Mucosa of stomach (tissue), 1 donor: ENCODE measurements around the gene MYO7A.

Source experiments
- H3K27me3 ChIP-seq: one replicate; pipeline ENCODE4 v1.7.0; 2013; ENCODE audit warnings: mild to moderate bottlenecking, low read length; ENCODE audit not compliant: control insufficient read depth, insufficient read depth
- H3K36me3 ChIP-seq: one replicate; pipeline ENCODE4 v1.7.0; 2013; ENCODE audit warnings: low read length; ENCODE audit not compliant: control insufficient read depth, insufficient read depth
- H3K4me1 ChIP-seq: one replicate; pipeline ENCODE4 v1.7.0; 2013; ENCODE audit warnings: mild to moderate bottlenecking, low read length; ENCODE audit not compliant: control insufficient read depth, insufficient read depth
- H3K4me3 ChIP-seq: one replicate; pipeline ENCODE4 v1.7.0; 2013; ENCODE audit warnings: low read length
- H3K9ac ChIP-seq: one replicate; pipeline ENCODE4 v1.7.0; 2013; ENCODE audit warnings: mild to moderate bottlenecking, low read length, moderate library complexity
- H3K9me3 ChIP-seq: one replicate; pipeline ENCODE4 v1.7.0; 2013; ENCODE audit warnings: mild to moderate bottlenecking, low read length, moderate library complexity; ENCODE audit not compliant: control insufficient read depth
- donor health status: Pancreatic carcinoma.

Gene MYO7A

DNA sequence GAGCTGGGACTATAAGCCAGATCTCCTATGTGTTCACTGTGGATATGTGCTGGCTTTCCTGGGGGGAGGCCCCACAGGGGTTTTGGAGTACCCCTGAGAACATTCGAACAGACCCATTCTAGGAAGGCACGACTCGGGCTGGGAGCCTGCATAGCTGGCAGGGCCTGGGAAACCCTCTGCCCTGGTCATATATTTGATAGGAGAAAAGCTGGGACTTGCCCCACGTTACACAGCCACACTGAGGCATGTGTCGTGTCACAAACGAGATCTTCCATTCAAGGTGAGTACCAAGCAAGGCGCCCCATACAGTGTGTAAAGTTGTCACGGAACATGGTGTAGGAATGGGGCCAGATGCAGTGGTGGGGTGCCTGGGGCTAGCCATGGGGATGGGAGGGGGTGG is 11.2 kb downstream of the MYO7A start:
- Histone ChIP-seq H3K36me3 (no peaks in the 10 kb centered on the region), H3K4me3 (no peak overlapping the region), H3K9me3 (no peaks in the 10 kb centered on the region), H3K9ac (no peak overlapping the region), H3K27me3 (peaks cover 3% of the 10 kb centered on the region), H3K4me1 (peaks cover 27% of the 10 kb centered on the region)

DNA sequence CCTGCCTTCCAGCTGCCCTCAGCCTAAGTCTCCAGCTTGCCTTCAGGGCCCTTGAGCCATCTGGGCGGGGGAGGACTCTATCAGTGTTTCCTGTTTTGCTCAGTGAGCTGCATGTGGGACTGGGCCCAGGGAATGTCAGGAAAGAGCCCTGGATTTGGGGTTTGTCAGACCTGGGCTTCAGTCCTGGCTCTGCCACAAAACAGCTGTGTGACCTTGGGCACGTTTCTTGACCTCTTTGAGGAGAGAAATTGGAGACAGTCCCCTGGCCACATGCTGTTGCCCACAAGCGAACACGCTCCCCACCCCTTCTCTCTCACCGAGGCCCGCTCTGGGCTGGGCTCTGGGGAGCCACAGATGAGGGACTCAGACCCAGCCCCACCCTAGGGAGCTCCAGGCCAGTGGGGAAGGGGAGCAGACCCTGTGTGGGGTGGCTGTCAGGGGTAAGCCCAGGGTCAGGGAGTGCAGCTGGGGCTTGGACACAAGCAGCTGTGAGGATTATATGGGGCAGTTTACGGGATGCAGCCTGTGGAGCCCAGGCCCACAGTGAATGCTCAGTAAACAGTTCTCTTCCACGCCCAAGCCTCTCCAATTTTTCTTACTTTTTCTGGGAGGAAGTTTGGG is 12.3 kb downstream of the MYO7A start:
- no peak overlapping the region for H3K4me3 ChIP-seq
- H3K9ac ChIP-seq, result no peak overlapping the region
- H3K9me3 ChIP-seq, result no peaks in the 10 kb centered on the region
- no peaks in the 10 kb centered on the region for H3K36me3 ChIP-seq
- peaks cover 3% of the 10 kb centered on the region for H3K27me3 ChIP-seq
- H3K4me1 ChIP-seq, result peaks cover 39% of the 10 kb centered on the region

DNA sequence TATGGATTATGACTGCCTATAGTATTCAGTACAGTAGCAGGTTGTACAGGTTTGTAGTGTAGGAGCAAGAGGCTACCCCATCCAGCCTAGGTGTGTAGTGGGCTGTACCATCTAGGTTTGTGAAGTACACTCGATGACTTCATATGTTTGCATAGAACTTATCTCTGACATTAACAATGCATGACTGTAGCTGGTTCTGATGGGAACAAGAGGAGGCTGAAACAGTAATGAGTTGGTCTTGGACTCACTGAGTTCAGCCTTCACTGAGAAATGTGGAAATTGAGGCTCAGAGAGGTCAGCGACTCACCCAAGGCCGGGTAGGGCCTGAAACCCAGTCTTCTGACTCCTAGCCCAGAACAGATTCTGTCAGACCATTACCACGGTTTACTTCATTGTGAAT is 13.0 kb downstream of the MYO7A start:
- H3K9me3 ChIP-seq, result no peaks in the 10 kb centered on the region
- peaks cover 3% of the 10 kb centered on the region for H3K27me3 ChIP-seq
- no peak overlapping the region for H3K4me3 ChIP-seq
- H3K4me1 ChIP-seq, result peaks cover 41% of the 10 kb centered on the region
- no peak overlapping the region for H3K9ac ChIP-seq
- no peaks in the 10 kb centered on the region for H3K36me3 ChIP-seq

DNA sequence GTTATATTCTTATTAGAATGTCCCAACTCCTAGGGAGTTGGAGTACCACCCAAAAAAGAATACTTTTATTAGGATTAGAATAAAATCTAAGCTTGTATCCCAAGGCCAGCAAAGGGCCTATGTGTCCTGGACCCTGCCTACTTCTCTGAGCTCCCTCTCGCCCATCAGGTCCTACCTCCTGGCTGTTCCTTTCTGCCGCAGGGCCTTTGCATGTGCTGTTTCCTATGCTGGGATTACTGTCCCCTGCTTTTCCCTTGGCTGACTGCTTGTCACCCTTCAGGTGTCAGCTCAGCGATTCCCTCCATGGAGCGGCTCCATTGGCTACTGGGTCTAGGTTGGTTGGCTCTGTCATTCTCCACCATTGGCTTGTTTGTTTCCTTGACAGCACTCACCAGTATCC is 13.4 kb downstream of the MYO7A start:
- Histone ChIP-seq H3K36me3 (no peaks in the 10 kb centered on the region), H3K4me3 (no peak overlapping the region)

DNA sequence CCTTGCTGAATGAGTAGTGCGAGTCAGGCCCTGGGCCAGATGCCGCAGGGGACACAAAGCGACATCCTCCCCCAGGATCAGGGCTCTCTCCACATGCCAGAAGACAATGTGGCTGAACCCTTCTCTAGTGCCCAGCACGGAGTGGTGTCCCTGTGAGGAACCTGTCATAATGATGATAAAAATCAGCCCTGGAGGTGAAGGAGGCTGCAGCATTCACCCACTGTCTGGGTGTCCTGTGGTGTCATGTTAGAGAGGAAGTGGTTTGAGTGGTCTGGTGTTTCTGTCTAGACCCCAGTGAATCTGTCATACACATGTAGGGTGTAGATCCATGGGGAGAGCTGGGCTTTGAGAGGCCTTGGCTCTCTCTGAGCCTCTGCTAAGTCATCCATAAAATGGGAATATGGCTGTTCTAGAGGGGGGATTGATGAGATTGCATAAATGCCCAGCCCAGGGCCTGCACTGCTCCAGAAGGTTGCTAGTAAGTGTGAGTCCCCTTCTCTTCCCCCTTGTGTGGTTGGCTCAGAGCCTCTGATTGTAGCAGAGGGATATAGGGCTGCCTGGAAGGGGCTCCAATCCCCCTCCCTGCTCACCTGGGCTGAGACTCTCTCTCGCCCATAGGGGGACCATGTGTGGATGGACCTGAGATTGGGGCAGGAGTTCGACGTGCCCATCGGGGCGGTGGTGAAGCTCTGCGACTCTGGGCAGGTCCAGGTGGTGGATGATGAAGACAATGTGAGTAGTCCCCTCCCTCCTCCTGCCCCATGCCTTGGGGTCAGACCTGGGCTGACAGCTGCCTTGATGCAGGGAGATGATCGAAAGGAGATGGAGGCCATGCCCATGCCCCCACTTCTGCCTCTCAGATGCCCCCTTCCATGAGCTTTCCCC is 14.3 kb downstream of the MYO7A start:
- no peak overlapping the region for H3K4me3 ChIP-seq
- peaks cover 41% of the 10 kb centered on the region for H3K4me1 ChIP-seq
- no peak overlapping the region for H3K9ac ChIP-seq
- no peaks in the 10 kb centered on the region for H3K9me3 ChIP-seq
- H3K36me3 ChIP-seq, result no peaks in the 10 kb centered on the region
- peaks cover 6% of the 10 kb centered on the region for H3K27me3 ChIP-seq

More for the DNA sequence above, 13.4 kb downstream of the MYO7A start:
- H3K9me3 ChIP-seq, result no peaks in the 10 kb centered on the region
- H3K9ac ChIP-seq, result no peak overlapping the region
- peaks cover 41% of the 10 kb centered on the region for H3K4me1 ChIP-seq
- H3K27me3 ChIP-seq, result peaks cover 3% of the 10 kb centered on the region

DNA sequence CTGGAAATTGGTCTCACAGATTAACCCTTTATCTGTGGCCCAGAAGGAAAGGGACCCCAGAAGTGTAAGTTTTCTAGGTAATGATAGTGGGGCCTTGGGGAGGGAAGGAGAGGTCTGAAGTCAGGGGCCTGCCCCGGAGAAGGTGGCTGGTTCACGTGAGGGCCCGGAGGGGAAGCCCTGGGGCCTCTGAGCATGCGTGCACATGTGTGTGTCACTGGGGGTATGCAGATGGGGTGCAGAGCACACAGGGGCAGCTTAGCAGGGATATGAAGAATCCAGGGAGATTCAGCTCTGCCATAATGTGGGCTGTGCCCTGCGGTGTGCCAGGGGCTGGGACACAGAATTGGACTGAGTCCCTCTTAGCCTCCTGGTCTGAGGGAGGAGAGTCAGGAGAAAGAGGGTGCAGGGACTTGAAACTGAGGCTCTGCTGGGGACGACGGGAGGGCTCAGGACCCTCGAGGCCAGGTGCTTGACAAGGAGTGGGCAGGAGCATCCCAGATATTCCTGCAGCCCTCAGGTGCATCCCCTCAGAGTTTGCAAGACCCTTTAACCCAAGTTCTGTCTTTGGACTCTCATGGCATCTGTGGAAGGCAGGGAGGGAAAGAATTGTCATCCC is 15.5 kb downstream of the MYO7A start:
- Histone ChIP-seq H3K4me1 (peaks cover 46% of the 10 kb centered on the region), H3K27me3 (peaks cover 7% of the 10 kb centered on the region)

DNA sequence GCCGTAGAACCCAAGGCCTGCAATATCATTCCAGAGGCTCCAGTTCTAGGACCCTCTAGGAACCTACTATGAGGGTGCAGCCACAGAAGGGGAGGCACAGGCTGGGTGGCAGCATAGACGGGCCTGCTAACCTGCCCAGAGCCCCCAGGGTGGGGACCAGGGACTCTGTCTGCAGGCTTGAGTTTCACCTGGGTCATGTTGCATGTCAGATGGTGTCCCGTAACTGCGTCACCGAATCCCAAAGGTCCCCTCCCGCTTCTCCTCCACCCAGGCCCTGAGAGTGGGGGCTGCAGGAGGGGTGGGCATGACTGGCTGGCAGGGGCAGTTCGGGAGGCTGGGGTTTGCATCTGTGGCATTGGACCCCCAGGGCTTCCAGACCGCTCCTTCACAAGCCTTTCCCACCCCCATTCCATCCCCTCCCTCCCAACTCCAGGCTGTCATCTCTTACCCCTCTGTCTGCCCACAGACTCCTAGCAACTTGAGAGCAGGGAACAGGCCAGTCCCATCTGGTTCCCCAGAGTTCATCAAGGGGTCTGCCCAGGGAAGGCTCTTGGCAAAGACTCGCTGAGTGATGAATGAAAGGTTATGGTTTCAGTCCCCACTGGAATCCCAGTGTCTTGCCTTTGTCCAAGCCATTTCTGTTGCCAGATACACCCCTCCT is 16.3 kb downstream of the MYO7A start:
- Histone ChIP-seq H3K36me3 (no peaks in the 10 kb centered on the region), H3K4me1 (peaks cover 46% of the 10 kb centered on the region), H3K4me3 (no peak overlapping the region), H3K9ac (no peak overlapping the region), H3K9me3 (no peaks in the 10 kb centered on the region), H3K27me3 (peaks cover 7% of the 10 kb centered on the region)

More for the DNA sequence above, 15.5 kb downstream of the MYO7A start:
- Histone ChIP-seq H3K4me3 (no peak overlapping the region), H3K36me3 (no peaks in the 10 kb centered on the region), H3K9me3 (no peaks in the 10 kb centered on the region), H3K9ac (no peak overlapping the region)

DNA sequence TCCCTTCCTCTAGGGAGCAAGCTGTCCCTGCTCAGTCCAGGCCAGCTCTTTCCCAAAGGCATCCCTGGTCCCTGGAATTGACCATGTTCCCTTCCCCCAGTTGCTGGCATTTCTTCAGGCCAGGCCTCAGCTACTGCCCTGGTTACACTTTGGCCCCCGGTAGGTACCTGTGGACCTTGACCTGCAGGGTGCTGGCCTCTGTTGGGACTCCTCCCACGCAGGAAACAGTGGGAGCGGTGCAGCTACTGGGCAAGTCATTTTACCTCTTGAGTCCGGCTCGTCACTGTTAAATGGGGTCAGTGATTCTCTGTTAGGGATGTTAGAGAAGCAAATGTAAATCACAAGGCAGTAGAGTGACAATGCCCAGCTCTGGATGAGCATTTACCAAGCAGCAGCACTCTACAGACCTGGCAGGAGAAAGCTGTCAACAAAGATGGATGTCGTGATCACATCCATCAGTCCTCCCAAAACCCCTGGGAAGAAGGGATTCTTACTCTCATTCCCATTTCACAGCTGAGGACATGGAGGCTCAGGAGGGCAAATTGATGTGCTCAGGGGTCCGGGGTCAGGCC is 16.9 kb downstream of the MYO7A start:
- Histone ChIP-seq H3K27me3 (peaks cover 7% of the 10 kb centered on the region), H3K4me3 (no peak overlapping the region), H3K4me1 (peaks cover 43% of the 10 kb centered on the region), H3K9ac (no peak overlapping the region), H3K9me3 (no peaks in the 10 kb centered on the region), H3K36me3 (no peaks in the 10 kb centered on the region)

DNA sequence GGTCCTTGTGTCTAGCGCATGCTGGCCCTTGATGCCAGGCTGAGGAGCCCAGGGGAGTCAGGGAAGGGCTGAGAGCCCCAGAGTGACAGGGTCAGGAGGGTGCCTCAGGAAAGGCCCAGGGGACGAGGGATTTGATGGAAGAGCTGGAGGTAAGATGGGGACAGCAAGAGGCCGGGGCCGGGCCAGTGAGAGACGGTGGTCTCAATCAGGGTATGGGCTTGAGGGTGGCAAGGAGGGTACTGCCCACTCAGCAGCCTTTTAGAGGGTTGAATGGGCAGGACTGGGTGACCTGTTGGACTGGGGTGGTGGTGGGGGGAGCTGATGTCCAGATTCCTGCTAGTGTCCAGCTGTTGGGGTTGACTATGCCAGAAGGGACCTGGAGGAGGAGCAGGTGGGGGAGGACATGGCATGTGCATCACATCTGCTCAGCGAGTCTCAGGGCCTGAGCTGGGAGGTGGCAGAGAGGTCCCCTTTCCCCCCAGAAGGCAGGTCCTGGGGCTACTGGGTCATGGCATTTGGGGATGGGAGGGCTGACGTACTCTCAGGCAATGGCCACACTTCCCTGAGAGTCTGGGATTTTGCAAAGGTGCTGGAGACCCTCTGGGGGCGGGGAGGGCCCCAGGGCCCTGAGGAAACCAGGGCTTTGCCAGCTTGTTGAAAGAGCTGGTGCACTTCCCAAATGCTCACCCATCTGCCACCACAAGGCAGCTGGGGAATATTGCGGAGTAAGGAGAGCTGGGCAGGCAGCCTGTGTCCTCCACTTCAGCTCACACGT is 18.4 kb downstream of the MYO7A start:
- peaks cover 28% of the 10 kb centered on the region for H3K4me1 ChIP-seq
- H3K9me3 ChIP-seq, result no peaks in the 10 kb centered on the region
- H3K4me3 ChIP-seq, result no peak overlapping the region
- H3K27me3 ChIP-seq, result peaks cover 7% of the 10 kb centered on the region
- H3K9ac ChIP-seq, result no peak overlapping the region
- no peaks in the 10 kb centered on the region for H3K36me3 ChIP-seq

DNA sequence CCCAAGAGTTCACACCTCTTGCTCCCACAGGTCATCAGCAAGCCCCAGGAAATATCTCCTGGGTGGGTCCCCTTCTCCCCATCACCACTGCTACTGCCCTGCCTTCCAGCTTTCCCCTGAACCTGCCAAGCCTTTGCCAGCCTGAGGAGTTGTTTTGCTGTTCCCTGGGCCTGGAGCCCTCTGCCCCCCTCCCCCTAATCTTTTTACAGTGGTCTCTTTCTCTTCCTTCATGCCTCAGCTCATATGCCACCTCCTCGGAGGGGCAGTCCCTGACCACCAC is 18.9 kb downstream of the MYO7A start:
- Histone ChIP-seq H3K9me3 (no peaks in the 10 kb centered on the region), H3K27me3 (peaks cover 7% of the 10 kb centered on the region), H3K4me3 (no peak overlapping the region), H3K36me3 (no peaks in the 10 kb centered on the region), H3K9ac (no peak overlapping the region), H3K4me1 (peaks cover 22% of the 10 kb centered on the region)

DNA sequence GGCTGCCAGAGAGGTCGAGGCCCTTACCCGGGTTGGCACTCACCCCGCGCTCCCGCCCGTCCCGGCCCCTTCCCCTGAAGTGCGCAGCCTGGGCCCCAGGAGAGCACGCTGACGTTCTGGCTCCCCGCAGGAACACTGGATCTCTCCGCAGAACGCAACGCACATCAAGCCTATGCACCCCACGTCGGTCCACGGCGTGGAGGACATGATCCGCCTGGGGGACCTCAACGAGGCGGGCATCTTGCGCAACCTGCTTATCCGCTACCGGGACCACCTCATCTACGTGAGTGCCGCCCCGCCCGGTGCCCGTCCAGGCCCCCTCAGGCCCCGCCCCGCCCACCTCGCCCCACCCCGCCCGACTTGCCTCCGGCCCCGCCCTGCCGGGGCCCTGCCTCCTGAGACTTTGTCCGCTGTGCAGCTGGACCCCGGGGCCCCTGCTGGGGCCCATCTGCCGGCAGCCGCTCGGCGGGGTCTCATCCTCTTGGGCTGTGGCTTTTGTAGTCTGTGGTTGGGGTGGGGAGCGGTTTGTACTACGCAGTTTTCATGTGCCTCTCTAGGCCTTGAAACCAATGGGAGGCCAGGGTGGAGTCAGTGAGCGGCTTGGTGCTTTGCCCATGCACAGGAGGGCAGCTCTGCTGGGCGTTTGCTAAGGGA is 19.7 kb downstream of the MYO7A start:
- H3K9ac ChIP-seq, result no peak overlapping the region
- H3K9me3 ChIP-seq, result no peaks in the 10 kb centered on the region
- H3K27me3 ChIP-seq, result peaks cover 7% of the 10 kb centered on the region
- peaks cover 19% of the 10 kb centered on the region for H3K4me1 ChIP-seq
- no peaks in the 10 kb centered on the region for H3K36me3 ChIP-seq
- no peak overlapping the region for H3K4me3 ChIP-seq
